NCI-H446 (cell line): ENCODE measurements around the gene ASIC5.
A peak's percentile ranks its signal among the peaks of the same experiment; 100 is the strongest.
"Not testable (repeated sequence)": the region's sequence is repeated elsewhere in the genome, so short reads cannot be mapped to it uniquely, and the experiment has no call there.

ENCODE experiments used
- DNase-seq, 2 experiments: peaks; one replicate each; lab custom pipeline; 2025; lab: John Stamatoyannopoulos, UW

Gene ASIC5

GRCh38 chr4:155799794-155800123, 66.3 kb downstream of the ASIC5 start:
- DNase-seq: no peak

DNA sequence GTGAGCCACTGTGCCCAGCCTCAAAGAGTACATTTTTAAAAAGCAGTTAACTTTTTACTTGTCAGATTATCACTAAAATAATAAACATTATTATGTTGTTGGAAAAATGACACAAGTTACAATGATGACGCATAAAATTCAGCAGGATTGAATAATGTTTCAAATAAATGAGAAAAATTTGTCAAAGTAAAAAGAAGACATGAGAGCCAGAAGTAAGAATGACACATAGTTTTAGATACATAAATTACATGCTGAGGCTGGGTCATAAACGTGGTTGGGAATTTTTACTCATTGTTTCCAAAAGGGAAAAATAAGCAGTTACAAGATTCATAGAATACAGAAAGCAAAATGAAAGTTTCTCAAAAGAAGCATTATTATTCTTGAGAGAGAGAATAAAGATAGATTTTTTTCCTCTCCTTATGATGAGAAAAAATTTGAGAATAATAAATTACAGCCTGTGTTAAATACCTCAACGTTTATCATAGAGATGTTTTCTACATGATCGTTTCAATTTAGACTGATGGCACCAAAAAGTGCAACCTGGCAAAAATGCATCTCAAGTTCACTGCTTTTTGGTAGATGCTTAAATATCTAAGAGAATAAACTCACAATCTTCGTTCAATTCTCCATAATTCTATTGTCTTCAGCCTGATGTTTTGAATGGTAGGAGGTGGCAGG, 66.8 kb downstream of the ASIC5 start:
- DNase-seq: no peak

- not testable (repeated sequence) for DNase-seq
These were observed 68.5 kb downstream of the ASIC5 start for GRCh38 chr4:155797581-155797980.

DNA sequence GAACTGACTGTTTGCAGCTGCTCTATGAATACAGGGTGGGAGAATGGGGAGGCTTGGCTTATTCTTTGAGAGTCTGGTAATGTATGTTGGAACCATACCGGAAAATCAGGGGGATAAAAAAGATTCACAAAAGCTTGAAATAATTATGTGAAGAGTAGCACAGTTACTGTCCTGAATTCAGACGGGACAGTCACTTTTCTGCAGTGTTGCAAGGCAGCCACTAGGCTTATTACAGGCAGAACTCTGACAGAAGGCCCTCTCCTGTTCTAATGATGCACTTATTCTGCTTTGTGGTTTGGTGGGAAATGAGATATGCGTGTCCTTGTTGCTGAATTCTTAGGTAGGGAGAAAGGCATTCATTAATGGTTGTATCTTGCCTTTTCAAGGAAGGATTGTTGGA, 70.1 kb downstream of the ASIC5 start:
- no peak for DNase-seq

- DNase-seq: no peak
These were observed 71.4 kb downstream of the ASIC5 start for GRCh38 chr4:155794589-155795236.

- no peak for DNase-seq
These were observed 76.1 kb downstream of the ASIC5 start for GRCh38 chr4:155789982-155790381.

GRCh38 chr4:155789391-155789790, 76.7 kb downstream of the ASIC5 start:
- DNase-seq: no peak

DNA sequence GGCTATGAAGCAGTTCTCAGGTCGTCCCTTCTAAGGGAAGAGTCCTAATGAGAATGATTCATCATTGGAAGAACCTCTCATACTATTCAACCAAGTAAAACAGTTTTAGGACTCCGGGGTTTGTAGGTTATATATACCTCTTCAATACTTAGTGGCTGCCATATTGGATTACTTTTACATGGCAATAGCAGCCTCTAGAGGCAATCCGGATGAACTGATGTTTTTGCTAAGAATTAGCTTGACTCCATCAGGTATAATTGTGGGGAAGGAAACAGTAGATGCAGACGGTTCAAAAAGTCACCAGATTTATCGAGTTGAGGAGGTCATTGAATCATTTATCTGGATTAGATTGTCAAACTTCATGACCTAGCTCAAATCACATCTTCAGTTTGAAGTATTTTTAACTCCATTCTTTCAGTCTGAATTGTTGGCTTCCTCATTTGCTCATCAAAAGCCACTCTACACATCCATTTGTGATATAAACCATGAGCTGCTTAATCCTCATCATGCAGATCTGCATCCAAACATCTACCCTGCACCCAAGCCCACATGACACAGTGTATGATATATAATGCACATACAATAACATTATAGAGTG, 78.9 kb downstream of the ASIC5 start:
- DNase-seq: peak; percentile 40 to 72

- no peak for DNase-seq
These were observed 80.2 kb downstream of the ASIC5 start for GRCh38 chr4:155785828-155786227.

DNA sequence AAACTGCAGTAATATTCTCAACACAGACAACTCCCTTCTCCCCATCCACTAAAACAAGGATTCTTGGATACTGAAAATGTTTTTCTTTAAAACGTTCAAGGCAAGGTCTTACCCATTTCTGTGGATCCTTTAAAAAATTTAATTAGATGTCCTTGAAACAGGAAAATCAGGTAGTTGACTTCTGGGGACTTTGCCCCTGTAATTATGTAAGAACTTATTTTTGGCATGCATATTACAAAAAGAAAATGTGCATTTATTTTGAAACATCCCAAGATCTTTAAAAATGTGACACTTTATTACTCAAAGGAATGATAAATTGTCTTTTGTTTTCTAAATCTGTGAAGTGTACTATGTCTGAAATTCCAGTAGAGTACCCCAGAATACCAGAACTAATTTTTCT, 81.4 kb downstream of the ASIC5 start:
- no peak for DNase-seq

GRCh38 chr4:155781249-155781831, 84.7 kb downstream of the ASIC5 start:
- no peak for DNase-seq

GRCh38 chr4:155780775-155781174, 85.3 kb downstream of the ASIC5 start:
- DNase-seq: no peak
